ENCODE data around the gene CYP46A1.

The CYP46A1 gene

GRCh38 chr14:99769799-99770198, 85.7 kb downstream of the CYP46A1 start:
- no peak overlapping the region for H3K9ac ChIP-seq (ENCODE audit: low read length)
- H3K27me3 ChIP-seq (ENCODE audit: low read length): no peaks in the 10 kb centered on the region
- H3K4me2 ChIP-seq (ENCODE audit: low read depth, low read length, poor library complexity, severe bottlenecking): no peak overlapping the region
- no peak overlapping the region for H3K4me3 ChIP-seq (ENCODE audit: insufficient read depth, low read length, poor library complexity, severe bottlenecking)
- no peaks in the 10 kb centered on the region for H3K36me3 ChIP-seq (ENCODE audit: low read length)
- no peak for TF ChIP-seq EZH2phosphoT487 (conservative IDR thresholded peaks at IDR 0.05; ENCODE audit: low read length)
- TF ChIP-seq, protein P1, sequence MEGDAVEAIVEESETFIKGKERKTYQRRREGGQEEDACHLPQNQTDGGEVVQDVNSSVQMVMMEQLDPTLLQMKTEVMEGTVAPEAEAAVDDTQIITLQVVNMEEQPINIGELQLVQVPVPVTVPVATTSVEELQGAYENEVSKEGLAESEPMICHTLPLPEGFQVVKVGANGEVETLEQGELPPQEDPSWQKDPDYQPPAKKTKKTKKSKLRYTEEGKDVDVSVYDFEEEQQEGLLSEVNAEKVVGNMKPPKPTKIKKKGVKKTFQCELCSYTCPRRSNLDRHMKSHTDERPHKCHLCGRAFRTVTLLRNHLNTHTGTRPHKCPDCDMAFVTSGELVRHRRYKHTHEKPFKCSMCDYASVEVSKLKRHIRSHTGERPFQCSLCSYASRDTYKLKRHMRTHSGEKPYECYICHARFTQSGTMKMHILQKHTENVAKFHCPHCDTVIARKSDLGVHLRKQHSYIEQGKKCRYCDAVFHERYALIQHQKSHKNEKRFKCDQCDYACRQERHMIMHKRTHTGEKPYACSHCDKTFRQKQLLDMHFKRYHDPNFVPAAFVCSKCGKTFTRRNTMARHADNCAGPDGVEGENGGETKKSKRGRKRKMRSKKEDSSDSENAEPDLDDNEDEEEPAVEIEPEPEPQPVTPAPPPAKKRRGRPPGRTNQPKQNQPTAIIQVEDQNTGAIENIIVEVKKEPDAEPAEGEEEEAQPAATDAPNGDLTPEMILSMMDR (IDR thresholded peaks at IDR 0.05; ENCODE audit: insufficient read depth, low read length, poor library complexity, severe bottlenecking): no peak
- no peaks in the 10 kb centered on the region for H4K20me1 ChIP-seq (ENCODE audit: low read depth, low read length)
- H3K79me2 ChIP-seq (ENCODE audit: insufficient read depth, low read length): no peaks in the 10 kb centered on the region
- H3F3A ChIP-seq (ENCODE audit: insufficient read depth): no peaks in the 10 kb centered on the region
- H3K27ac ChIP-seq (ENCODE audit: low read depth, low read length): no peak overlapping the region
- no peak overlapping the region for H2AFZ ChIP-seq (ENCODE audit: low read depth, low read length, severe bottlenecking)
- no peaks in the 10 kb centered on the region for H3K9me3 ChIP-seq (ENCODE audit: insufficient read depth, low read length)
- H3K9me2 ChIP-seq (replicated peaks; ENCODE audit: insufficient read depth, low read length): no peaks in the 10 kb centered on the region

- no peaks in the 10 kb centered on the region for H3K9me3 ChIP-seq (ENCODE audit: insufficient read depth, low read length)
- H3F3A ChIP-seq (ENCODE audit: insufficient read depth): no peaks in the 10 kb centered on the region
- no peak overlapping the region for H3K4me2 ChIP-seq (ENCODE audit: low read depth, low read length, poor library complexity, severe bottlenecking)
- no peak overlapping the region for H3K4me3 ChIP-seq (ENCODE audit: insufficient read depth, low read length, poor library complexity, severe bottlenecking)
- H3K27me3 ChIP-seq (ENCODE audit: low read length): no peaks in the 10 kb centered on the region
- no peaks in the 10 kb centered on the region for H3K79me2 ChIP-seq (ENCODE audit: insufficient read depth, low read length)
- no peak overlapping the region for H2AFZ ChIP-seq (ENCODE audit: low read depth, low read length, severe bottlenecking)
- TF ChIP-seq, protein P1 (IDR thresholded peaks at IDR 0.05; ENCODE audit: insufficient read depth, low read length, poor library complexity, severe bottlenecking): no peak
- no peak for TF ChIP-seq EZH2phosphoT487 (conservative IDR thresholded peaks at IDR 0.05; ENCODE audit: low read length)
- H3K9ac ChIP-seq (ENCODE audit: low read length): no peak overlapping the region
- H3K9me2 ChIP-seq (replicated peaks; ENCODE audit: insufficient read depth, low read length): no peaks in the 10 kb centered on the region
- no peaks in the 10 kb centered on the region for H4K20me1 ChIP-seq (ENCODE audit: low read depth, low read length)
- H3K27ac ChIP-seq (ENCODE audit: low read depth, low read length): no peak overlapping the region
- no peaks in the 10 kb centered on the region for H3K36me3 ChIP-seq (ENCODE audit: low read length)
Observed at GRCh38 chr14:99772371-99773283, 88.5 kb downstream of the CYP46A1 start.

GRCh38 chr14:99773521-99774497, 89.7 kb downstream of the CYP46A1 start:
- Histone ChIP-seq H3K27me3 (ENCODE audit: low read length) (no peaks in the 10 kb centered on the region), H3K79me2 (ENCODE audit: insufficient read depth, low read length) (no peaks in the 10 kb centered on the region), H2AFZ (ENCODE audit: low read depth, low read length, severe bottlenecking) (no peak overlapping the region), H3K4me2 (ENCODE audit: low read depth, low read length, poor library complexity, severe bottlenecking) (no peak overlapping the region), H3F3A (ENCODE audit: insufficient read depth) (no peaks in the 10 kb centered on the region), H3K9ac (ENCODE audit: low read length) (no peak overlapping the region), H3K4me3 (ENCODE audit: insufficient read depth, low read length, poor library complexity, severe bottlenecking) (no peak overlapping the region), H3K27ac (ENCODE audit: low read depth, low read length) (no peak overlapping the region), H3K9me3 (ENCODE audit: insufficient read depth, low read length) (no peaks in the 10 kb centered on the region), H3K36me3 (ENCODE audit: low read length) (no peaks in the 10 kb centered on the region), H4K20me1 (ENCODE audit: low read depth, low read length) (no peaks in the 10 kb centered on the region), H3K9me2 (replicated peaks; ENCODE audit: insufficient read depth, low read length) (no peaks in the 10 kb centered on the region)
- TF ChIP-seq, protein P1 (IDR thresholded peaks at IDR 0.05; ENCODE audit: insufficient read depth, low read length, poor library complexity, severe bottlenecking): no peak
- no peak for TF ChIP-seq EZH2phosphoT487 (conservative IDR thresholded peaks at IDR 0.05; ENCODE audit: low read length)

Data from SU-DHL-6 (cell line).